Measurements from ENCODE around the gene C1orf35. TPM values are rescaled to one million over a fixed set of nuclear protein-coding genes. Genes with fewer than 3 reads are reported as not detected.

C1orf35 gene
- total and polyA plus RNA-seq, 2 experiments from 2014 or later = 36.2 to 43.7 TPM

DNA sequence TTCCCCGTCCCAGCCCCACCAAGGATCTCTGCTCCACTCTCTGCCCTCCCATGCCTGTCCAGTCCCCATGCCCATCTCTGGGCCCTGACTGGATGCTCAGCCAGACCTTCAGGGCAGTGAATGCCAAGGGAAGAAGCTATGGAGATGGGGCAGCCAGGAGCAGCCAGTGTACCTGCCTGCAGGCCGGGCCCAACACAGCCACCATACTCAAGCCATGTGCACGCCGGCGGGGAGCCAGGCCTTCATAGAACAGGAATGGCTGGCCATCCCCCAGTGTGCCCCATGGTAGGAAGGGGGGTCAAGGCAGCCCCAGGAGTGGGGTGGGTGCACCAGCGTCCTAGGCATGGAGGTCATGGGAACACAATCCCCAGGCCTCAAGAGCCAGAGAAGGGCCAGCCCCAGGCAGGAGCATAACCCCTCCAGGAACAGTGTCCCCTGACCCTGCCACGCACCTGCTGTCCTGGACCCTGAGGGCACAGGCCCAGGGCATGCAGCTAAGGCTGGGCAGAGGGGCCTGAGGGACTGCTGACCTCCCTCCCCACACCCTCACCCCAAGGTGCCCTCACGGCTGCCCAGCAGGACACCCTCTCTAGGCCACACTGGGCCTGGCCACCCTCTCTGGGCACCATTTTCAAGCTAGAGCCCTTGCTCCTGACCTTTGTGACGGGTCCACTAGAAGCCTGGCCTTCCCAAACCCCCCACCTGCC lies 40.9 kb downstream of the C1orf35 start:
- no peak overlapping the region for H3K4me3 ChIP-seq
- no peaks in the 10 kb centered on the region for H3K9me3 ChIP-seq (ENCODE audit: low read depth)
- DNase-seq (ENCODE audit: low read depth in 1 of 2, low spot score in 1 of 2) = no peak
- TF ChIP-seq, protein P1, sequence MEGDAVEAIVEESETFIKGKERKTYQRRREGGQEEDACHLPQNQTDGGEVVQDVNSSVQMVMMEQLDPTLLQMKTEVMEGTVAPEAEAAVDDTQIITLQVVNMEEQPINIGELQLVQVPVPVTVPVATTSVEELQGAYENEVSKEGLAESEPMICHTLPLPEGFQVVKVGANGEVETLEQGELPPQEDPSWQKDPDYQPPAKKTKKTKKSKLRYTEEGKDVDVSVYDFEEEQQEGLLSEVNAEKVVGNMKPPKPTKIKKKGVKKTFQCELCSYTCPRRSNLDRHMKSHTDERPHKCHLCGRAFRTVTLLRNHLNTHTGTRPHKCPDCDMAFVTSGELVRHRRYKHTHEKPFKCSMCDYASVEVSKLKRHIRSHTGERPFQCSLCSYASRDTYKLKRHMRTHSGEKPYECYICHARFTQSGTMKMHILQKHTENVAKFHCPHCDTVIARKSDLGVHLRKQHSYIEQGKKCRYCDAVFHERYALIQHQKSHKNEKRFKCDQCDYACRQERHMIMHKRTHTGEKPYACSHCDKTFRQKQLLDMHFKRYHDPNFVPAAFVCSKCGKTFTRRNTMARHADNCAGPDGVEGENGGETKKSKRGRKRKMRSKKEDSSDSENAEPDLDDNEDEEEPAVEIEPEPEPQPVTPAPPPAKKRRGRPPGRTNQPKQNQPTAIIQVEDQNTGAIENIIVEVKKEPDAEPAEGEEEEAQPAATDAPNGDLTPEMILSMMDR (IDR thresholded peaks at IDR 0.05; ENCODE audit: low read depth, low read length) = no peak
- H3K27me3 ChIP-seq = peaks cover 50% of the 10 kb centered on the region
- H3K27ac ChIP-seq = no peak overlapping the region
- H3K4me1 ChIP-seq (ENCODE audit: low read depth) = no peaks in the 10 kb centered on the region
- H3K36me3 ChIP-seq = no peaks in the 10 kb centered on the region

DNA sequence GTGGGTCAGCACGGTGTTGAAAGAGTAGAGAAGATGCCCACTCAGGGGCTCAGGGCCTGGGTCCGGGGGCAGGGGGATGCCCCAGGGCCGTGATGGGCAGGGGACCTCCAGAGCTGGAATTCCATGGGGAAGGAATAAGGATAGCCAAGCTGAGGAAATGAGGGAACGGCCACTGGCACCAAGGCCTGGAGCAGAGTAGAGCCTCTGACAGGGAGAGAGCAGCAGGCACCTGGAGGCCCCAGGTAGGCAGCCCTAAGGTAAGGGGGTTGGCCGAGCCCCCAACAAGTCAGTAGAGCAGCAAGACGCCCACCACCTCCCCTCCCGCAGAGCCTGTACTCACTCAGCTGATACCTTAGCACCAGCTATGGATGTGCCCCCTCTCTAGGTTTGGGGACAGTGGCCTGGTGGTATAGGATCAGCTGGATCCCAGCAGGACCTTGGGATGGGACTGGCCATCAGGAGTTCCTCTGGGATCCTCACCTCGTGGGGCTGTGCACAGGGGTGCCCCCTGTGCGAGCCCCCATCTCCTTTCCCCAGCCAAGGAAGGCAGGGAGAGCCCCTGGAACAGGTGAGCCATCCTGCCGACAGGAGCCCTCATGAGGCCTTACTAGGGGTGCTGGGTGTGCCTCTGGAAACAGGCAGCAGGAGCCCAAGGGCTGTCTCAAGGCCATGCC lies 41.6 kb downstream of the C1orf35 start:
- no peak for DNase-seq (ENCODE audit: low read depth in 1 of 2, low spot score in 1 of 2)
- Histone ChIP-seq H3K27ac (no peak overlapping the region), H3K4me3 (no peak overlapping the region), H3K9me3 (ENCODE audit: low read depth) (no peaks in the 10 kb centered on the region), H3K4me1 (ENCODE audit: low read depth) (no peaks in the 10 kb centered on the region), H3K36me3 (no peaks in the 10 kb centered on the region), H3K27me3 (peaks cover 52% of the 10 kb centered on the region)
- TF ChIP-seq, protein P1 (IDR thresholded peaks at IDR 0.05; ENCODE audit: low read depth, low read length) = no peak

DNA sequence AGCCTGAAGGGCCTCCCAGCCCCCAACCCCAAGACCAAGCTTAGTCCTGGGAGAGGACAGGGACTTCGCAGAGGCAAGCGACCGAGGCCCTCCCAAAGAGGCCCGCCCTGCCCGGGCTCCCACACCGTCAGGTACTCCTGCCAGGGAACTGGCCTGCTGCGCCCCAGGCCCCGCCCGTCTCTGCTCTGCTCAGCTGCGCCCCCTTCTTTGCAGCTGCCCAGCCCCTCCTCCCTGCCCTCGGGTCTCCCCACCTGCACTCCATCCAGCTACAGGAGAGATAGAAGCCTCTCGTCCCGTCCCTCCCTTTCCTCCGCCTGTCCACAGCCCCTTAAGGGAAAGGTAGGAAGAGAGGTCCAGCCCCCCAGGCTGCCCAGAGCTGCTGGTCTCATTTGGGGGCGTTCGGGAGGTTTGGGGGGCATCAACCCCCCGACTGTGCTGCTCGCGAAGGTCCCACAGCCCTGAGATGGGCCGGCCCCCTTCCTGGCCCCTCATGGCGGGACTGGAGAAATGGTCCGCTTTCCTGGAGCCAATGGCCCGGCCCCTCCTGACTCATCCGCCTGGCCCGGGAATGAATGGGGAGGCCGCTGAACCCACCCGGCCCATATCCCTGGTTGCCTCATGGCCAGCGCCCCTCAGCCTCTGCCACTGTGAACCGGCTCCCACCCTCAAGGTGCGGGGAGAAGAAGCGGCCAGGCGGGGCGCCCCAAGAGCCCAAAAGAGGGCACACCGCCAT lies 42.5 kb downstream of the C1orf35 start:
- Histone ChIP-seq H3K4me1 (ENCODE audit: low read depth) (no peaks in the 10 kb centered on the region), H3K9me3 (ENCODE audit: low read depth) (no peaks in the 10 kb centered on the region), H3K36me3 (no peaks in the 10 kb centered on the region), H3K4me3 (peak overlapping the region; percentile 6), H3K27me3 (peaks cover 61% of the 10 kb centered on the region), H3K27ac (no peak overlapping the region)
- peak in 1 of 2 donors; percentile 15 for DNase-seq (ENCODE audit: low read depth in 1 of 2, low spot score in 1 of 2)
- TF ChIP-seq, protein P1 (IDR thresholded peaks at IDR 0.05; ENCODE audit: low read depth, low read length) = no peak

DNA sequence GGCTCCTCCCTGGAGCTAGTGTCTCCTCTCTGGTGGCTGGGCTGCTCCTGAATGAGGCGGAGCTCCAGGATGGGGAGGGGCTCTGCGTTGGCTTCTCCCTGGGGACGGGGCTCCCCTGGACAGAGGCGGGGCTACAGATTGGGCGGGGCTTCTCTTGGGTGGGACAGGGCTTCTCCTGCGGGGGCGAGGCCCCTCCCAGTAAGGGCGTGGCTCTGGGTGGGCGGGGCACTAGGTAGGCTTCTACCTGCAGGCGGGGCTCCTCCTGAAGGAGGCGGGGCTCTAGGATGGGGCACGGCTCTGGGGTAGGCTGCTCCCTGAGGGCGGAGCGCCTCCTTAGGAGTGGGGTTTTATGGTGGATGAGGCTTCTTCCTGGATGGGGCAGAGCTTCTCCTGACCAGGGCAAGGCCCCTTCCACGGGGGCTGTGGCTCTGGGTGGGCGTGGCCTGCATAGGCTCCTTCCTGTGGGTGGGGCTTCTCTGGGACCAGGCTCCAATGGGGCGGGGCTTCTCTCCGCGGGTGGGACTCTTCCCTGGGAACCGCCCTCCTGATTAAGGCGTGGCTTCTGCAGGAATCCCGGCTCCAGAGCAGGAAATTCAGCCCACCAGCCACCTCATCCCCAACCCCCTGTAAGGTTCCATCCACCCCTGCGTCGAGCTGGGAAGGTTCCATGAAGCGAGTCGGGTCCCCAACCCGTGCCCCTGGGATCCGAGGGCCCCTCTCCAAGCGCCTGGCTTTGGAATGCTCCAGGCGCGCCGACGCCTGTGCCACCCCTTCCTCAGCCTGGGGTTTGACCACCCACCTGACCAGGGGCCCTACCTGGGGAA lies 43.3 kb downstream of the C1orf35 start:
- peaks cover 65% of the 10 kb centered on the region for H3K27me3 ChIP-seq

More for the DNA sequence above, 43.3 kb downstream of the C1orf35 start:
- Histone ChIP-seq H3K4me1 (ENCODE audit: low read depth) (no peaks in the 10 kb centered on the region), H3K9me3 (ENCODE audit: low read depth) (no peaks in the 10 kb centered on the region), H3K4me3 (peak overlapping the region; percentile 6), H3K27ac (no peak overlapping the region), H3K36me3 (no peaks in the 10 kb centered on the region)
- DNase-seq (ENCODE audit: low read depth in 1 of 2, low spot score in 1 of 2) = peak; percentile 45 to 46
- TF ChIP-seq, protein P1 (IDR thresholded peaks at IDR 0.05; ENCODE audit: low read depth, low read length) = no peak
